GM13977 (cell line): ENCODE measurements around the gene ATP10A.

ENCODE experiments used
- DNase-seq: peaks from one replicate; pipeline ENCODE4 v3.0.0; 2012; ENCODE audit warnings: low spot score
- CTCF ChIP-seq: IDR thresholded peaks from 2 replicates; pipeline ENCODE4 v1.5.1; 2012; ENCODE audit warnings: mild to moderate bottlenecking, control low read depth; ENCODE audit not compliant: insufficient read depth; ENCODE audit errors: extremely low read depth, missing control alignments
- in situ Hi-C: fragments of 300-500 bp; cut with MboI; formaldehyde crosslinking; loops from one replicate; pipeline ENCODE4 v1.12.0; 2022; ENCODE audit warnings: low sequenced_read_pairs, low pct_unique_long_range_greater_than_20kb, mixed read lengths, inconsistent platforms; ENCODE audit not compliant: unreplicated experiment

ATP10A gene

GRCh38 chr15:25740383-25741255 is 122.5 kb downstream of the ATP10A start:
- in situ Hi-C loops, result no loop called here
- no peak for DNase-seq
- TF ChIP-seq CTCF, result no peak

- DNase-seq, result no peak
- peak; percentile 30 for TF ChIP-seq CTCF
- in situ Hi-C loops, result no loop called here
These were observed 123.4 kb downstream of the ATP10A start for GRCh38 chr15:25739687-25740121.

GRCh38 chr15:25738171-25738965 is 124.8 kb downstream of the ATP10A start:
- DNase-seq, result no peak
- in situ Hi-C loops, result no loop called here

DNA sequence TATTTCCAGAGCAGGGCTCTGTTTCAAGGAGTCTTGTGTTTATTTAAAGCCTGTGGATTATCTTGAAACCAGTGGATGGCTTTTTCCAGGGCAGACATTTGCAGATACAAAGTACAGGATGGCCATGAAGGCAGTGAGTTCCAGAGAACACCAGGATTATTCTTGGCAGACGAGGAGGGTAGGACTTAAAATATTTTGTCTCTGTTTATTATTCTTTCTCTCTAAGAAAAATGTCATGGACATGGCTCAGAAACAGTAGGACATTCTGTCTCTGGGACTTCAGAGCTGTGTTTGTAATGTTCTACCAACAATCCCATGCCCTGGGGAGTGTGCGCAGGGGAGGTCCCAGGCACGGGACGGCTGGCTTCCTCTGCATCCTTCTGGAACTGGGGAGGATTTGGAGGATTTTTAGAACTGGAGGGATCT is 125.9 kb downstream of the ATP10A start:
- no peak for DNase-seq
- TF ChIP-seq CTCF, result no peak
- in situ Hi-C loops, result no loop called here

More at GRCh38 chr15:25738171-25738965, 124.8 kb downstream of the ATP10A start:
- no peak for TF ChIP-seq CTCF

DNA sequence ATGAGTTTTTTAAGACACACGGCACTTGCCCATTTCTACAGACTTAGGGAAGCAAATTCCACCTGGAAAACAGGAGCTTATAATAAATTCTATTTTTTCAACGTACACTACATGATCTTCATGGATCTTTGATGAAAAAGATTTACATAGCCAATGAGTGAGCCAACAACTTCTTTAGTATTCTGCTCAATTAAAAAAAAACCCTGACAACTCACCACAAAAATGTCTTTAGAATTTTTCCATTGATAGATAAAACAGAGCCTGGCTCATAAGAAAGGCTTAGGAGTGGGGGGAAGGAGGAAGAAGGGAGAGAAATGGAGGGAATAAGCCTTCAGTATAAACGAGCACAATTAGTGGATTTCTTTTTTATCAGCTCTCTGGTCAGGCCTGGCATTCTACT is 126.7 kb downstream of the ATP10A start:
- TF ChIP-seq CTCF, result no peak
- in situ Hi-C loops, result no loop called here
- no peak for DNase-seq

DNA sequence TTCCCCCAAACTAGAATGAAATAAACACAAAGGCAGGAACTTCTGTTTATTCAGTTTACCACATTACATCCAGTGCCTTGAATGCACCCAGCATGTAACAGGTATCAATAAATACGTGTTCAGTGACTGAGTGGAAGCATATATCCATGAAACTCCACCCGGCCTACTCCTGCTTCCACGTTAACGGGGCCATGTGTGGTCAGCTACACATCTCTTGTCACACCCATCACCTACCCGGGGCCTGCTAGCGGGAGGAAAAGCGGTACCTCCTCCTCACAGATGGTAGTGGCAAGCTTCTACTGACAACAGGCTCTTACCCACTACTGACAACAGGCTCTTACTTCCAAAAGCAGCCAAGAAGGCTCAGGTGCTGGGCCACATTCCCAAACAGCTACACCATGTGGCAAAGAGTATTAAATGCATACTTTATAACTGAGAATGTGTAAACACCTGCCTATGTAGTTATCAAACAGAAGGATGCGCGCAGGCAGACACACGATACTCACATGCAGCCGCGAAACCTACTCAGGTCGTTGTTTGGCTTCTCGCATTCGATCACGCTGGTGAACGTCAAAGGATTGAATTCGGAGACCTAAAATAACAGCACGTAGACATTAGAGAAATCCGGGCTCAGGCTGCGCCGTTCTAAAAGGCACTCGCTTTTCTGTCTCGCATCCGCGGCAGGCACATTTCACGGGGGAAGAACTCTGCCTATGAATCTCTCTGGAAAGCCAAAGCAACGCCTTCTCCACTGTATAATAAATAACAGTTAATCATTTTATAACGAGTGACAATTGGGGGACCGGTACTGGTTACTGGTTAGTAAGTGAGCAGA is 127.4 kb downstream of the ATP10A start:
- in situ Hi-C loops, result no loop called here
- no peak for TF ChIP-seq CTCF
- no peak for DNase-seq
